Measurements from ENCODE around the gene GALM.
"Not testable (repeated sequence)": the region's sequence is repeated elsewhere in the genome, so short reads cannot be mapped to it uniquely, and the experiment has no call there.

GALM gene

DNA sequence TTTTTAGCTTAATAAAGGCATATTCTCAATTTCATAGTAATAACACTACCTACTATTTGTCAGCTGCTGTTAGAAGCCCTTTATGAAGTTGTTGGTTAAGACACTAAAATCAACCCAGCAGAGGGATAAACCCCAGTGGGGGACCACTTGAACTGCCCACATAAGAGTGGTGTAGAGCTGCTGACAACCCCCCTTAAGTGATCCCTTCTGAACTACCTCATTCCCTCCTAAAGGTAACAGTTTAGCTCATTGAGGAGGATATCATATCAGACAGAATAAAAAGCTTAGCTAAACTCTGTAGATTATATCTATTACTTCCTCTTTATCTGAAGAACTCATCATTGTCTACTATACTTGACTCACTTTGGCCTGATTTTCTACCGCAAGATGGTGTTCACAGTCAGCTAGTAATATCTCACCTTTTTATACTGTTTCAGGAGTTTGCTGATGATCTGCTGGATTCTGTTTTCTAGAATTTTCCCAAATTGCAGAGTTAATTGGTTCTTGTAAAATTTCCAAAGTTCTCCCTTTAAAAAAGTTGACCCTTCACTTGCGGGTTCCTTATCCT lies 16.2 kb downstream of the GALM start:
- peak in 2 of 5 donors; percentile 16 to 60 for DNase-seq

GRCh38 chr2:38682620-38683019 lies 16.7 kb downstream of the GALM start:
- peak in 2 of 5 donors; percentile 18 to 30 for DNase-seq

DNA sequence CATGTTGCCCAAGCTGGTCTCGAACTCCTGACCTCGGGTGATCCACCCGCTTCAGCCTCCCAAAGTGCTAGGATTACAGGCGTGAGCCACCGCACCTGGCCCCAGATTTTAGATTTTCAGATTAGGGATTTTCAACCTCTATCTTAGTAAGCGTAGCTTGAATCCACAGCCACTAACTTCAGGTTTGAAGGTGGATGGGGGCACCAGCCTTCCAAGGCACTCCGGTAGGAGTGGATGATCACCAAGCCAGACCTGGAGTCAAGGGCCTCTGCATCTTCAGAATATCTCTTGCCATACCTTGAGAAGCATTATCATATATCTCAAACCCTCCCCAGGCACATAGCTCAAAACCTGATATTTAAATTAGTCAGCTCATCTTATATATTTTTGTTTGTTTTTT lies 17.9 kb downstream of the GALM start:
- DNase-seq: no peak

DNA sequence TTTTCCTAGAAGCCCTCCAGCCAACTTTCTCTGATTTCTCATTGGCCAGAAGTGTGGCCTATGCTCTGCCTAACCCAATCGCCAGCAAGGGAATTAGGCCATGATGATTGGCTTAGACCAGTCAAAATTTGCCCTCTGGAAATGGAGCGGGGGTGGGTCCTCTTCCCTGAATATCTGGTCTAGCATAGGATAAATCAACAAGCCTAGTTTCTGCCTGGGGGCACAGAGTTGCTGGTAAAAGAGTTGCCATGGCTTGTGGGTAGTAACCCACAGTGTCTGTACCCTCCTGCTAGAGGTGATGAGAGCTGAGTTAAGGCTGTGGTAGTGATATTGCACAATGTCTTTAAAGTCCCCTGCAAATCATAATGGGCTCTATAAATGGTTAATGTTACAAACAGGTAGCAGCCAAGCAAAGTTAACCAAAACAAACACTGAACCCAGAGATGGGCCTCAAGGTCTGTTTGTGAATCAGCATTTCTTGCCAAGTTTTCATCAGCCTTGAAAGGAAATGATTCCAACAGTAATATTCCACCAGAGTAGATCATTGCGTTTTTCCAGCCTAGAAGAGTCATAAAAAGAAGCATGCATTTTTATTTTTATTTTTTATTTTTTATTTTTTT lies 19.3 kb downstream of the GALM start:
- no peak for DNase-seq

DNA sequence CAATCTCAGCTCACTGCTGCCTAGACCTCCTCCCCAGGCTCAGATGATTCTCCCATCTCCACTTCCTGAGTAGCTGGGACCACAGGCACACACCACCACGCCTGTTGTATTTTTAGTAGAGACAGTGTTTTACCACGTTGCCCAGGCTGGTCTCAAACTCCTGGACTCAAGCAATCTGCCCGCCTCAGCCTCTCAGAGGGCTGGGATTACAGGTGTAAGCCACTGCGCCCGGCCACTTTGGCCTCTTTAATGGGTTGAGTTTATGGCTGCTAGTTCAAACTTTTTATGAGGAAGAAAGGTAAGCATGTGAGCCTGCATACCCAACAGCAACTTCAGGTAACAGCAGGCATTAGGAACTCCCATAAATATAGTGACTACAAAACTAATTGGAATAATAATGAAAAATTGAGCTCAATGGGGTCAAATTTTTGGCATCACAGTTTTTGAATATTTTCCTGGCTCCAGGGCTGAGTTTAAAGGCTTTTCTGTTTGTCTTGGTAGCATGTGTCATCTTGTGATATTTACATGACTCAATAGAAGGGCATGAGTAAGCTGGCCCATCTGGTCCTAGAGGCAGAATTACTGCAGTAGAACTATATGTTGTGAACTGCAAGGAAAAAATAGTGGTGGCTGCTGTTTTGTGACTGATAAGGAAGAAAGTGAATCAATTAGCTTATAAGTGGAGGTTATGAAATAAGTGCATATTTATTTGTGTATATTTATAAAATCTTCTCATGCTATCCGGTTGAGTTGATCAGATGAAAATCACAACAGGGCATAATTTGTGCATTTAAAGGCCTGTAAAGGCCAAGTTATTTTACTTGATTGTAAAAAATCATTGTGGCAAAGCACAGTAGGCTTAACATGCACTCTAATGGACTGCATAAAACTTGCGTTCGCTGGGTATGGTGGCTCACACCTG lies 24.8 kb downstream of the GALM start:
- DNase-seq: no peak

DNA sequence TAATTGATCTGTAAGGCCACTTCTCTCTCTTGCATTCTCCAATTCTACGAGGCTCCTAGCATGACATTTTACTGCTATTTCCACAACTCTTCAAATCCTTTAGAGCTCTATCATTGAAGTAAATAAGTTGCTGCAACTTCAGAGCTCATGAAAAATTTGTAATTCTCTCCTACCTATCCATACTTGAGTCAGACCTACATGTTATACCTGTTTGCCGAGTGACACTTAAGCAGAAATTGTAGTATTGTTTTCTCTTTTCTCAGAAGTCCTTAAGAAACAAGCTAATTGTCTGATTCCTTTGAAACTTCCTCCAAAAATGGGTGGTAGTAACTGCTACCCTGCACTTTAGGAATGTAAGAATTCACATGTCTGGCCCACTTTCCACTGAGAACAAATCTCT lies 26.1 kb downstream of the GALM start:
- DNase-seq: no peak

- DNase-seq: no peak
Observed at GRCh38 chr2:38692636-38693318, 26.9 kb downstream of the GALM start.

DNA sequence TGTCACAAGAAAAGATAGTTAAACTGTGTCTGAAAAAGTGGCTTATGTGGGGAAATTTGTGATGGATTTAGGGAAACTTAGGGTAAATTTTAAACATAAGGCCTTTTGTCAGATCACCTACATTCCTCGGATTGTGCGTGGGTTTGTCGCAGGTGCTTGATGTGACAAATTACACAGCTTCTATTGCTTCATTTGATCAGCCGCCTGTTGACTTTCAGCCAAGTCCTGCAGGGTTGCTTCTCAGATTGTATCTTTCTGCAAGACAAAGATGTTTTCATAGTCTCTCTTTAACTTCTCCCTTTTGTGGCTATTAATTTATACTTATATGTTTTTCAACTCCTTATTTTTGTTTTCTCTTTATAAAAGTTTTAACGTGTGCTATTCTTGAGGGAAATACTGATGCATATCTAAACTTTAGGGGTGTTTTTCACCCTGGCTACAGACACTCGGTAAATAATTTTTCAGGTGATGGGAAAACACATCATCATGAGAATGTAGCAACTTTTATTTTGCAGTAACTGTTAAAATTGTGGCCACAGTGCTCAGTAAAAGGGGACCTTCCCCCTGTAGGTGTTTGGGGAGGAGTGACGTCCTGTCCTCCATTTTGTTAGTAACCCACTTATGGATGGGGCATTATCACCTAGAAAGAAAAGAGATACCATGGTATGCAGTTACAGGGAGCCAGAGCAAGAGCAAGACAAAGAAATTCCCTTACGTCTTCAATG lies 31.4 kb downstream of the GALM start:
- DNase-seq: peak in 4 of 5 donors; percentile 30 to 50 (median 34)

DNA sequence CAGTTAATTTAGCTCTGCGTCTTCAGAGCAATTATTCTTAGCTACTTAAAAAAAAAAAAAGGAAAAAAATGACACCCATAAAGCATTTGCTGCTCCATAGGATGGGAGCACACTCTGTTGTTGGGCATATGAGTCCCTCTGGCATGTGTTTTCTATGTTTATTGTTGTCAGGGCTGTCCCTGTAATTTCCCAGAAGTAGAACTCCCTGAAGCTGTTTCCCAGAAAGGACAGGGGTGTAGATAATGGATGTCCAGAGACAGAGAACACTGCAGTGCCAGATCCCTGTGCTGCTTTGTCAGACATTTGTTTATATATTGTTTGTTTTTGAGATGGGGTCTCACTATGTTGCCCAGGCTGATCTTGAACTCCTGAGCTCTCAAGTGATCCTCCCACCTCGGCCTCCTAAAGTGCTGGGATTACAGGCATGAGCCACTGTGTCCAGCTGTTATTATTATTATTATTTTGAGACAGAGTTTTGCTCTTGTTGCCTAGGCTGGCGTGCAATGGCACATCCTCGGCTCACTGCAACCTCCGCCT lies 32.6 kb downstream of the GALM start:
- DNase-seq: no peak

DNA sequence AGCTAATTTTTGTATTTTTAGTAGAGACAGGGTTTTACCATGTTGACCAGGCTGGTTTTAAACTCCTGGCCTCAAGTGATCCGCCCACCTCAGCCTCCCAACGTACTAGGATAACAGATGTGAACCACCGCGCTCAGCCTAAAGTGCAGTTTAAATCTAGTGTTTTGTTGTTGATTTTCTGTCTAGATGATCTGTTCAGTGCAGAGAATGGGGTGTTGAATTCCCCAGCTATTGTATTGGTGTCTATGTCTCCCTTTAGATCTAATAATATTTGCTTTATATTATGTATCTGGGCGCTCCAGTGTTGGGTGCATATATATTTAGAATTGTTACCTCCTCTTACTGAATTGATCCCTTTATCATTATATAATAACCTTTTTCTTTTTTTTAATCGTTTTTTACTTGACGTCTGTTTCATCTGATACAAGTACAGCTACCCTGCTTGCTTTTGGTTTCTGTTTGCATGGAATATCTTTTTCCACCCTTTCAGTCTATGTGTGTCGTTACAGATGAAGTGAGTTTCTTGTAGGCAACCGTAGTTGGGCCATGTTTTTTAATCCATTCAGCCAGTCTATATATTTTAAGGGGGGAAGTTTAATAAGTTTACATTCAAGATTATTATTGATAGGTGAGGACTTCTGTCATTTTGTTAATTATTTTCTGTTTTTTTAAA lies 34.3 kb downstream of the GALM start:
- DNase-seq: peak in 1 of 5 donors; percentile 50

DNA sequence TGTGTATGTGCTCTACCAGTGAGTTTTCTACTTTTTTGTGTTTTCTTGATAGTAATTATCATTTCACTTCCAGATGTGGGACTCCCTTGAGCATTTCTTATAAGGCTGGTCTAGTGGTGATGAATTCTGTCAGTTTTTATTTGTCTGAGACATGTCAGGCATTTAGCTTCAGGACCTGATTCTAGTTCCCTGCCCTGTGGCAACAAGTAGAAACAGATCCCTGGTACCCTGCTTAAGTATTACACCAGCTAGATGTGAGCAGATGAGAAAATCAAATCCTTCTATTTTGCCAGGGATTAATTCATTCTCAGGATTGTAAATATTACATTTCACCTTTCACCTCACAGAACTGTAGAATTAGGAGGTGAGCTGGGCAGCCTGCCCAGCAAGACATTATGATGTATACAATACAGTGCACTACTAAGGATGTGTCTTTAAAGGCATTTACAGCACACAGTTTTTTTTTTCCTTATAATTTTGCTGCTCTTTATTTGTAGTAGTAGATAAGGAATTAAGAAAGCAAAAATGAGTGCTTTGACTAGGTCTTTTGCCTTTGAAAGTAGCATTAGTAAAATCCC lies 35.1 kb downstream of the GALM start:
- no peak for DNase-seq

DNA sequence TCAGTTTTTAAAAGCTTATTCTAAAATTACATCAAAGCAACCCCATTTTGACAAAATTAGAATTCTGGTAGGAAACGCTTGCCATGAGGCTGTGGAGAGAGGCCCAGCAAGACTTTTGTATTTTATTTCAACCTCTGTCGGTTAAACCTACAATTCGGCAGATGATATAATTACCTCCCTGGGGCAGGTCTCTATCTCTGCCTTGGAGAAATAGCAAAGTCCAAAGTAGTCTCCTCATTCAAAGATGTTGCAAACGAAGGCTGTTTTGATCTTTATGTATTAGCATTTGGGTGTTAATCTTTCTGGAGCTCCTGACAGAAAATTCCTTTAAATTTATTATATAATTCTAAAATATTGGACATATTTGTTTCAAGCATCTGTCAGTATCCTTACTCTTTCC lies 35.6 kb downstream of the GALM start:
- no peak for DNase-seq

- DNase-seq: no peak
Observed at GRCh38 chr2:38702413-38702812, 36.5 kb downstream of the GALM start.

GRCh38 chr2:38703336-38703735 lies 37.4 kb downstream of the GALM start:
- DNase-seq: not testable (repeated sequence)

DNA sequence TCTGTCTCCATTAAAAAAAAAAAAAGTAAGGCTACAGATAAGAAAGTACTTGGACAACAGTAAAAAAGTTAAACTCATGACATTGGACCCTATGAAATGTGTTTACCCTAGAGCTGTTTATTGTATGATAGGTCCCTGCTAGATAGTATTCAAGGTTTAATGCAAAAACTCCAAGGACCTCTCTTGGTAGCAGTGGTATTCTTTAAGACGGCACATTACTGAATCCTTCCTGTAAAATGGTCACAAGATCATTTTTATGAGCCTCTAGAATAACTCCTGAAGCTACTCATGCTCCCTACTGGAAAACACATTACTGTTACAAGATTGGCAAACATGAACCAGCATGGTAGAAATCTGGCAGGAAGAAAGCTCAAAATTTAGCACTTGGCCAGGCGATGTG lies 38.8 kb downstream of the GALM start:
- no peak for DNase-seq

GRCh38 chr2:38706846-38707345 lies 41.0 kb downstream of the GALM start:
- DNase-seq: no peak

GRCh38 chr2:38708491-38708890 lies 42.6 kb downstream of the GALM start:
- not testable (repeated sequence) for DNase-seq

DNA sequence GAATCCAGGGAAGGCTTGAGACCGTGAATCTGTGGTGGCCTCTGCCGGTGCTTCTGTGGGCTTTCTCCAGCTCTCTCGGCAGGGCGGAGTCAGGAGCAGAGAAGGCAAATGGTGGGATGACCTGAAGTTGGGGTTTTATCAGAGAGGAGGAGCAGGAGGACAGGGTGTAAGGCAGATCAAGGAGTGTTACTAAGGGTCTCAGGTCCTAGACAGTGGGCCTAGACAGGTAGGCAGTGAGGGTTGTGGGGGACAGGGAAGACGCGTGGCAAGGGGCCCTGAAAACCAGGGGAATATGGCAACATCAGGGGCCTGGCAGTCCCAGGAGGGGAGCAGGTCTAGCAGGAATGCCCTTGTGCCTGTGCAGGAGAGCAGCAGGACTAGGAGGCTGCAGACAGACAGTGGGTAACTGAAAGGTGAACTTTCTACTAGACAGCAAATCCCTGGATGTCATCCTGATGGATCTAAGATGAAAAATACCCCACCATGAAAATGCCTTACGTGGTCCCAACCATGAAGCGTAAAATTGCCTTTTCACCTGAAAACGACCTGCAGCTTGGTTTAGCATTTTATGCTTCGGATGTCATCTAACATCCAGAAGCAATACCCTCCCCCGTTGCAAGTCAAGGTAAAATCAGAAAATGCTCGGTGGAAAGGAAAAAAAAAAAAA lies 43.1 kb downstream of the GALM start:
- DNase-seq: no peak

DNA sequence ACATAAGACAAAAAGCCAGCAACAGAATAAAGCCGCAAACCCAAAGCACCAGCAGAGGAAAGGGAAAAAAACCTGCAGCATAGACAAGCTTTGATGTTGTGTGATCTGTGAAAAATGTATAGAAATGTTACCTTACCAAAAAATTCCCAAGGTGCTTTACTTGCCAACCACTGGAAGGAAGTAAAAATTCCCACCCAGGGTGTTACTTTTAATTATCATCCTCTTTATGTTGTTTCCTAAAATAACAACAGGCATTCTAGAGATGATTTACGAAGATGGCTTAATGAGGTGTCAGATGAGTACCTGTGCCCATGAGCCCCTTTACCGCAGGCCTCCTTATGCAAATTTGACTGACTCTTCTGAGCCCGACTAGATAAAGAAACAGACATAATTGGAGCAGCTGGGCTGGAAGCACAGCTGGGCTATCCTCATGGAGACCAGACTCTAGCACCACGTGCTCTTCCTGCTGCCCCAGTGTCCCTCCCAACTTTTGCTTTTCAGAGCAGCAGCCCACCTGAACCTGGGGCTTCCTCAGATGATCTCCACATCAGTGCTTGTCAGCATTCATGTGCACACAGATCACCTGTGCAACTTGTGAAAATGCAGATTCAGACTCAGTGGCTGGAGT lies 43.8 kb downstream of the GALM start:
- peak in 4 of 5 donors; percentile 24 to 54 (median 44) for DNase-seq

DNA sequence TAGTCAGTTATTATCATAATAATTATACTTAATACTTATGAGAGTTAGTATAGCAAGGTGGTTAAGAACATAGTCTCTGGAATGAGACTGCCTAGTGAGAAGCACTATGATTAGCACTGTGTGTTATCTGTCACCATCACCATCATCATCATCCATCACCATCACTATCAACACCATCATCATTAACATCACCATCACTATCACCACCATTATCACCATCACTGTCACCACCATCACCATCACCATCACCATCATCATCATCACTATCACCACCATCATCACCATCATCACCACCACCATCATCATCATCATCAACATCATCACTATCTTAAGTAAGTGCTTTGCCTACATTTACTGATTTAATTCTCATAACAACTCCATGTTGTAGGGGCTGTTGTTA lies 45.6 kb downstream of the GALM start:
- no peak for DNase-seq
